ENCODE measurements around the gene MED17. TPM values are rescaled to one million over a fixed set of nuclear protein-coding genes. Genes with fewer than 3 reads are reported as not detected.

Gene MED17
- total RNA-seq, 1 experiment from 2014 or later, result 29.6 TPM

DNA sequence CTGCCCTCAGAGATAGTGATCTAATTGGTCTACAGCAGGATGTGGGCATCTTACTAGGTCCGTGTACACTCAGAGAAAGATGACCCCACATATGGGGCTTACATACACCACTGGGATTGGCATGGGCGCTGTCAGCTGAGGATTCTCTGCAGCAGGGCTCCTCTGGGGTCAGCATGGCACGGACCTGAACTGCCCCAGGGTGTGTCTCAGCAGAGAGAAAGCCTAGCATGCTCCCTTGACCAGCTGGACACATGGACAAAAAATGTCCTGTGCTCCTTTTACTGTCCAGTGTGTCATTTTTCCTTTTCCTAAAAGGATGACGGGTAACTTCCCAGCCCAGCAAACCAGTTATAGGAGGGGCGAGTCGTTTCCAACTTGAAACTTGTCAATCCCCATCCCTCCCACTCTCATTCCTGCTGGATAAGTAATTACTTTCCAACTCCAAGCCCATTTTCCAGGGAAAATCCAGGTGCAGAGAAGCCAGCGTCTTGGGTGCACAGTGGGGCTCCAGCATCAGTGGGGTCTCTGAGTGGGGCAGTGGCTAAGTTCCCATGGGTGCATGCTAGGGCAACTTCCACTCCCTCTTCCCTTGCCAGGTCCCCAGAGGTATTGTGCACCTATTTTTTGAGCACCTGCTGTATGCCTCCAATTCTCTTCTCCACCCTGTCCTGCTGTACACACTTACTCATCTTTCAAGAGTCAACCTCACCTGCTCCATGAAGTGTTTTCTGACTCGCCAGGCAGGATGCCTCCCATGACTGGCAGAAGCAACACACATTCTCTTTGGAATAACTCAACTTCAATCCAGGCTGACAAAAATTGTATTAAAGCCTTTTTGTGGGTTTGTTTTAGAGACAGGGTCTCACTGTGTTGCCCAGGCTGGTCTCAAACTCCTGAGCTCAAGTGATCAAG is 61.4 kb downstream of the MED17 start:
- CTCF ChIA-PET, result interaction anchor here (1.4 kb wide), 1 partner anchor 50 kb away, joined by 5 read pairs; no protein-coding TSS in a partner anchor
- no peak for DNase-seq (ENCODE audit: low spot score)
- Mint-ChIP-seq H3K27me3 (ENCODE audit: low read depth) (peaks cover 14% of the 10 kb centered on the region), H3K27ac (no peak overlapping the region), H3K4me1 (peaks cover 6% of the 10 kb centered on the region), H3K36me3 (no peaks in the 10 kb centered on the region), H3K9me3 (no peaks in the 10 kb centered on the region), H3K4me3 (no peak overlapping the region)
- POLR2A ChIA-PET, result no interaction called here
- ATAC-seq, result no peak
- TF ChIP-seq NFATC4 (CRISPR knock-in tag; IDR thresholded peaks at IDR 0.05) (no peak), IRF2 (CRISPR knock-in tag; IDR thresholded peaks at IDR 0.05; ENCODE audit: borderline replicate concordance, low read depth) (no peak), ZNF232 (CRISPR knock-in tag; IDR thresholded peaks at IDR 0.05) (no peak), SMAD4 (CRISPR knock-in tag; IDR thresholded peaks at IDR 0.05) (no peak), GRHL2 (CRISPR knock-in tag; IDR thresholded peaks at IDR 0.05; ENCODE audit: insufficient replicate concordance, severe bottlenecking) (no peak)
- TF ChIP-seq, protein P1, sequence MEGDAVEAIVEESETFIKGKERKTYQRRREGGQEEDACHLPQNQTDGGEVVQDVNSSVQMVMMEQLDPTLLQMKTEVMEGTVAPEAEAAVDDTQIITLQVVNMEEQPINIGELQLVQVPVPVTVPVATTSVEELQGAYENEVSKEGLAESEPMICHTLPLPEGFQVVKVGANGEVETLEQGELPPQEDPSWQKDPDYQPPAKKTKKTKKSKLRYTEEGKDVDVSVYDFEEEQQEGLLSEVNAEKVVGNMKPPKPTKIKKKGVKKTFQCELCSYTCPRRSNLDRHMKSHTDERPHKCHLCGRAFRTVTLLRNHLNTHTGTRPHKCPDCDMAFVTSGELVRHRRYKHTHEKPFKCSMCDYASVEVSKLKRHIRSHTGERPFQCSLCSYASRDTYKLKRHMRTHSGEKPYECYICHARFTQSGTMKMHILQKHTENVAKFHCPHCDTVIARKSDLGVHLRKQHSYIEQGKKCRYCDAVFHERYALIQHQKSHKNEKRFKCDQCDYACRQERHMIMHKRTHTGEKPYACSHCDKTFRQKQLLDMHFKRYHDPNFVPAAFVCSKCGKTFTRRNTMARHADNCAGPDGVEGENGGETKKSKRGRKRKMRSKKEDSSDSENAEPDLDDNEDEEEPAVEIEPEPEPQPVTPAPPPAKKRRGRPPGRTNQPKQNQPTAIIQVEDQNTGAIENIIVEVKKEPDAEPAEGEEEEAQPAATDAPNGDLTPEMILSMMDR (IDR thresholded peaks at IDR 0.05), result no peak
- TF ChIP-seq, protein P2, sequence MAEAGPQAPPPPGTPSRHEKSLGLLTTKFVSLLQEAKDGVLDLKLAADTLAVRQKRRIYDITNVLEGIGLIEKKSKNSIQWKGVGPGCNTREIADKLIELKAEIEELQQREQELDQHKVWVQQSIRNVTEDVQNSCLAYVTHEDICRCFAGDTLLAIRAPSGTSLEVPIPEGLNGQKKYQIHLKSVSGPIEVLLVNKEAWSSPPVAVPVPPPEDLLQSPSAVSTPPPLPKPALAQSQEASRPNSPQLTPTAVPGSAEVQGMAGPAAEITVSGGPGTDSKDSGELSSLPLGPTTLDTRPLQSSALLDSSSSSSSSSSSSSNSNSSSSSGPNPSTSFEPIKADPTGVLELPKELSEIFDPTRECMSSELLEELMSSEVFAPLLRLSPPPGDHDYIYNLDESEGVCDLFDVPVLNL (CRISPR knock-in tag; IDR thresholded peaks at IDR 0.05; ENCODE audit: borderline replicate concordance, low read depth), result no peak
- TF ChIP-seq, protein P3, sequence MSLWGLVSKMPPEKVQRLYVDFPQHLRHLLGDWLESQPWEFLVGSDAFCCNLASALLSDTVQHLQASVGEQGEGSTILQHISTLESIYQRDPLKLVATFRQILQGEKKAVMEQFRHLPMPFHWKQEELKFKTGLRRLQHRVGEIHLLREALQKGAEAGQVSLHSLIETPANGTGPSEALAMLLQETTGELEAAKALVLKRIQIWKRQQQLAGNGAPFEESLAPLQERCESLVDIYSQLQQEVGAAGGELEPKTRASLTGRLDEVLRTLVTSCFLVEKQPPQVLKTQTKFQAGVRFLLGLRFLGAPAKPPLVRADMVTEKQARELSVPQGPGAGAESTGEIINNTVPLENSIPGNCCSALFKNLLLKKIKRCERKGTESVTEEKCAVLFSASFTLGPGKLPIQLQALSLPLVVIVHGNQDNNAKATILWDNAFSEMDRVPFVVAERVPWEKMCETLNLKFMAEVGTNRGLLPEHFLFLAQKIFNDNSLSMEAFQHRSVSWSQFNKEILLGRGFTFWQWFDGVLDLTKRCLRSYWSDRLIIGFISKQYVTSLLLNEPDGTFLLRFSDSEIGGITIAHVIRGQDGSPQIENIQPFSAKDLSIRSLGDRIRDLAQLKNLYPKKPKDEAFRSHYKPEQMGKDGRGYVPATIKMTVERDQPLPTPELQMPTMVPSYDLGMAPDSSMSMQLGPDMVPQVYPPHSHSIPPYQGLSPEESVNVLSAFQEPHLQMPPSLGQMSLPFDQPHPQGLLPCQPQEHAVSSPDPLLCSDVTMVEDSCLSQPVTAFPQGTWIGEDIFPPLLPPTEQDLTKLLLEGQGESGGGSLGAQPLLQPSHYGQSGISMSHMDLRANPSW (CRISPR knock-in tag; conservative IDR thresholded peaks at IDR 0.05; ENCODE audit: low read depth), result no peak

DNA sequence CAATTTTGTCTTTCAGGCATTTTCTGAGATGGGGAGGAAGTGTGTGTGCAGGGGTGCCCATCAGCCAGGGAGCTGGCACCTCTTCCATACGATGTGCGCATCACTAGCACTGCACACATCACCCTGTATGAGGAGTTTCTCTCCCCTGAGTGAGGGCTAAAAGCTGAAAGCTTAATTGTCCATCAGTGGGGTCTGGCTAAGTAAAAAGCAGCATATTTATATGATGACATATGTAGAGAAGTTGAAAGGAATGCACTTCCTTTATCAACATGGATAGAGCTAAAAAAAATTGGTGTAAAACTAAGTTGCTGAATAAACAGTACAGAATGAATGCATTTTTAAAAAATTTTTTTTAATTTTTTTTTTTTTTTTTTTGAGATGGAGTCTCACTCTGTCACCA is 62.3 kb downstream of the MED17 start:
- CTCF ChIA-PET, result interaction anchor here (2.6 kb wide), 1 partner anchor 75 kb away, joined by 7 read pairs; no protein-coding TSS in a partner anchor
- no peak for TF ChIP-seq ZNF121 (CRISPR knock-in tag; IDR thresholded peaks at IDR 0.05)
- TF ChIP-seq ZNF317 (CRISPR knock-in tag; IDR thresholded peaks at IDR 0.05; ENCODE audit: borderline replicate concordance, low read depth), result no peak
- TF ChIP-seq, protein P4, sequence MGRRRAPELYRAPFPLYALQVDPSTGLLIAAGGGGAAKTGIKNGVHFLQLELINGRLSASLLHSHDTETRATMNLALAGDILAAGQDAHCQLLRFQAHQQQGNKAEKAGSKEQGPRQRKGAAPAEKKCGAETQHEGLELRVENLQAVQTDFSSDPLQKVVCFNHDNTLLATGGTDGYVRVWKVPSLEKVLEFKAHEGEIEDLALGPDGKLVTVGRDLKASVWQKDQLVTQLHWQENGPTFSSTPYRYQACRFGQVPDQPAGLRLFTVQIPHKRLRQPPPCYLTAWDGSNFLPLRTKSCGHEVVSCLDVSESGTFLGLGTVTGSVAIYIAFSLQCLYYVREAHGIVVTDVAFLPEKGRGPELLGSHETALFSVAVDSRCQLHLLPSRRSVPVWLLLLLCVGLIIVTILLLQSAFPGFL (CRISPR knock-in tag; IDR thresholded peaks at IDR 0.05; ENCODE audit: borderline replicate concordance), result no peak
- TF ChIP-seq NR3C1 (CRISPR knock-in tag; conservative IDR thresholded peaks at IDR 0.05; ENCODE audit: low read depth), result no peak
- TF ChIP-seq, protein P5, sequence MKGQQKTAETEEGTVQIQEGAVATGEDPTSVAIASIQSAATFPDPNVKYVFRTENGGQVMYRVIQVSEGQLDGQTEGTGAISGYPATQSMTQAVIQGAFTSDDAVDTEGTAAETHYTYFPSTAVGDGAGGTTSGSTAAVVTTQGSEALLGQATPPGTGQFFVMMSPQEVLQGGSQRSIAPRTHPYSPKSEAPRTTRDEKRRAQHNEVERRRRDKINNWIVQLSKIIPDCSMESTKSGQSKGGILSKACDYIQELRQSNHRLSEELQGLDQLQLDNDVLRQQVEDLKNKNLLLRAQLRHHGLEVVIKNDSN (CRISPR knock-in tag; IDR thresholded peaks at IDR 0.05), result no peak
- TF ChIP-seq RELA (CRISPR knock-in tag; IDR thresholded peaks at IDR 0.05; ENCODE audit: borderline replicate concordance), result no peak
- TF ChIP-seq TCF7 (CRISPR knock-in tag; IDR thresholded peaks at IDR 0.05; ENCODE audit: low read depth), result no peak
- no peak for TF ChIP-seq ZBTB21 (CRISPR knock-in tag; IDR thresholded peaks at IDR 0.05; ENCODE audit: borderline replicate concordance)
- TF ChIP-seq PRRX2 (CRISPR knock-in tag; IDR thresholded peaks at IDR 0.05), result no peak
- no peak for TF ChIP-seq NR2C2 (CRISPR knock-in tag; IDR thresholded peaks at IDR 0.05)
- no peak for TF ChIP-seq ETV6 (CRISPR knock-in tag; IDR thresholded peaks at IDR 0.05)
- no peak for TF ChIP-seq IRF2 (CRISPR knock-in tag; IDR thresholded peaks at IDR 0.05; ENCODE audit: borderline replicate concordance, low read depth)
- TF ChIP-seq, protein P6, sequence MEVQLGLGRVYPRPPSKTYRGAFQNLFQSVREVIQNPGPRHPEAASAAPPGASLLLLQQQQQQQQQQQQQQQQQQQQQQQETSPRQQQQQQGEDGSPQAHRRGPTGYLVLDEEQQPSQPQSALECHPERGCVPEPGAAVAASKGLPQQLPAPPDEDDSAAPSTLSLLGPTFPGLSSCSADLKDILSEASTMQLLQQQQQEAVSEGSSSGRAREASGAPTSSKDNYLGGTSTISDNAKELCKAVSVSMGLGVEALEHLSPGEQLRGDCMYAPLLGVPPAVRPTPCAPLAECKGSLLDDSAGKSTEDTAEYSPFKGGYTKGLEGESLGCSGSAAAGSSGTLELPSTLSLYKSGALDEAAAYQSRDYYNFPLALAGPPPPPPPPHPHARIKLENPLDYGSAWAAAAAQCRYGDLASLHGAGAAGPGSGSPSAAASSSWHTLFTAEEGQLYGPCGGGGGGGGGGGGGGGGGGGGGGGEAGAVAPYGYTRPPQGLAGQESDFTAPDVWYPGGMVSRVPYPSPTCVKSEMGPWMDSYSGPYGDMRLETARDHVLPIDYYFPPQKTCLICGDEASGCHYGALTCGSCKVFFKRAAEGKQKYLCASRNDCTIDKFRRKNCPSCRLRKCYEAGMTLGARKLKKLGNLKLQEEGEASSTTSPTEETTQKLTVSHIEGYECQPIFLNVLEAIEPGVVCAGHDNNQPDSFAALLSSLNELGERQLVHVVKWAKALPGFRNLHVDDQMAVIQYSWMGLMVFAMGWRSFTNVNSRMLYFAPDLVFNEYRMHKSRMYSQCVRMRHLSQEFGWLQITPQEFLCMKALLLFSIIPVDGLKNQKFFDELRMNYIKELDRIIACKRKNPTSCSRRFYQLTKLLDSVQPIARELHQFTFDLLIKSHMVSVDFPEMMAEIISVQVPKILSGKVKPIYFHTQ (CRISPR knock-in tag; IDR thresholded peaks at IDR 0.05), result no peak

More for the DNA sequence above, 62.3 kb downstream of the MED17 start:
- DNase-seq (ENCODE audit: low spot score), result no peak
- peaks cover 16% of the 10 kb centered on the region for H3K27me3 Mint-ChIP-seq (ENCODE audit: low read depth)
- POLR2A ChIA-PET, result no interaction called here
- H3K4me1 Mint-ChIP-seq, result peaks cover 6% of the 10 kb centered on the region
- H3K36me3 Mint-ChIP-seq, result no peaks in the 10 kb centered on the region
- H3K9me3 Mint-ChIP-seq, result no peaks in the 10 kb centered on the region
- H3K27ac Mint-ChIP-seq, result no peak overlapping the region
- ATAC-seq, result no peak
- H3K4me3 Mint-ChIP-seq, result no peak overlapping the region

Data from WTC11 (cell line).